ENCODE measurements around the gene CCDC136.

DNA sequence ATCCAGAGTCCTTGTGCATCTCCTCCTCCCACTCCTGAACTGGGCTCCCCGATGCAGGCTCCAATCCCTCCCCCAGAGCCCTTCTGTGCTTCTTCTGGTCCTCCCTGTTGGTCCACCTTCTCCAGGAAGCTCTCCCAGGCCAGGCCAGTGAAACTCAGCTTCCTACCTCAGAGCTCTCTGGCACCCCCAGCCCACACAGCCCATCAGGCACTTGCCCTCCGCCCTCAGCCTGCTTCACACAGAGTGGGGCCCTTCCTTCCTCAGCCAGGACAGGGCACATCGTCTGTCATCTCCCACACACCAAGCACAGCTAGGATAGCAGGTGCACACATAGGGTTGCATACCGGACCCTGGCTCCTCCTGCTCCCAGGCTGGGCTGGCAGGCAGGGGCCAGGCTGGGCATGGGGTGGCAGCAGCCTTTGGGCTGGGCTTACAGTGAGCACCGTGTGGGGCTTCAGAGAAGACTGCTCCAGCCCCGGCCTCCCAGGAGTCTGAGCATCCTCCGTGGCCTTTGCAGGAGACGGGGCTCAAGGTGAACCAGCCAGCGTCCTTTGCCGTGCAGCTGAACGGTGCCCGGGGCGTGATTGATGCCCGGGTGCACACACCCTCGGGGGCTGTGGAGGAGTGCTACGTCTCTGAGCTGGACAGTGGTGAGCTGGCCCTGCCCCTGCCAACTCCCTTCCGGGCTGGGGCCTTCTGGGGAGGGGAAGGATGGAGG, 64.4 kb downstream of the CCDC136 start:
- TF ChIP-seq, protein P1, sequence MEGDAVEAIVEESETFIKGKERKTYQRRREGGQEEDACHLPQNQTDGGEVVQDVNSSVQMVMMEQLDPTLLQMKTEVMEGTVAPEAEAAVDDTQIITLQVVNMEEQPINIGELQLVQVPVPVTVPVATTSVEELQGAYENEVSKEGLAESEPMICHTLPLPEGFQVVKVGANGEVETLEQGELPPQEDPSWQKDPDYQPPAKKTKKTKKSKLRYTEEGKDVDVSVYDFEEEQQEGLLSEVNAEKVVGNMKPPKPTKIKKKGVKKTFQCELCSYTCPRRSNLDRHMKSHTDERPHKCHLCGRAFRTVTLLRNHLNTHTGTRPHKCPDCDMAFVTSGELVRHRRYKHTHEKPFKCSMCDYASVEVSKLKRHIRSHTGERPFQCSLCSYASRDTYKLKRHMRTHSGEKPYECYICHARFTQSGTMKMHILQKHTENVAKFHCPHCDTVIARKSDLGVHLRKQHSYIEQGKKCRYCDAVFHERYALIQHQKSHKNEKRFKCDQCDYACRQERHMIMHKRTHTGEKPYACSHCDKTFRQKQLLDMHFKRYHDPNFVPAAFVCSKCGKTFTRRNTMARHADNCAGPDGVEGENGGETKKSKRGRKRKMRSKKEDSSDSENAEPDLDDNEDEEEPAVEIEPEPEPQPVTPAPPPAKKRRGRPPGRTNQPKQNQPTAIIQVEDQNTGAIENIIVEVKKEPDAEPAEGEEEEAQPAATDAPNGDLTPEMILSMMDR (IDR thresholded peaks at IDR 0.05 in 4 of 5, conservative IDR thresholded peaks at IDR 0.05 in 1 of 5): no peak
- TF ChIP-seq POLR2A (IDR thresholded peaks at IDR 0.05): peak in 1 of 2 donors; percentile 1
